Skeletal muscle tissue (tissue), 4 donors: ENCODE data around the gene TGDS. TPM values are rescaled to one million over a fixed set of nuclear protein-coding genes. Genes with fewer than 3 reads are reported as not detected.

Source experiments
- H3K27ac ChIP-seq: one replicate; pipeline ENCODE4 v1.7.0; 2013; ENCODE audit warnings: mild to moderate bottlenecking, low read depth, low read length, inconsistent platforms
- H3K27me3 ChIP-seq, 3 donors: one replicate each; pipeline ENCODE4 v1.7.0; 2013; ENCODE audit warnings: low read length in 3 of 3; ENCODE audit not compliant: control insufficient read depth in 3 of 3, insufficient read depth in 3 of 3
- H3K36me3 ChIP-seq, 3 donors: one replicate each; pipeline ENCODE4 v1.7.0; 2013; ENCODE audit warnings: low read length in 3 of 3; ENCODE audit not compliant: control insufficient read depth in 3 of 3, insufficient read depth in 3 of 3
- H3K4me1 ChIP-seq, 3 donors: one replicate each; pipeline ENCODE4 v1.7.0; 2013; ENCODE audit warnings: low read length in 3 of 3, mild to moderate bottlenecking in 3 of 3; ENCODE audit not compliant: control insufficient read depth in 3 of 3, insufficient read depth in 3 of 3
- H3K4me3 ChIP-seq, 3 donors: one replicate each; pipeline ENCODE4 v1.7.0; 2013; ENCODE audit warnings: low read length in 3 of 3
- H3K9ac ChIP-seq, 3 donors: one replicate each; pipeline ENCODE4 v1.7.0; 2013; ENCODE audit warnings: low read length in 3 of 3, mild to moderate bottlenecking in 3 of 3, moderate library complexity in 2 of 3, low read depth in 1 of 3
- H3K9me3 ChIP-seq, 3 donors: one replicate each; pipeline ENCODE4 v1.7.0; 2013; ENCODE audit warnings: low read length in 3 of 3; ENCODE audit not compliant: control insufficient read depth in 3 of 3
- total RNA-seq: library from RNA; depleted of rRNA; stranded (reverse); fragments of >200 nt; gene quantifications from one replicate; pipeline ENCODE4 v1.2.3, GENCODE V29; 2014
- donor health status: Osteomylitis.

The TGDS gene
- total RNA-seq, 1 donor from 2014 or later, result 12.0 TPM

GRCh38 chr13:94622344-94622743, 26.4 kb upstream of the TGDS start:
- H3K27me3 ChIP-seq, result no peaks in the 10 kb centered on the region
- H3K36me3 ChIP-seq, result peaks cover 5 to 13% (median 7%) of the 10 kb centered on the region in 3 donors
- no peaks in the 10 kb centered on the region for H3K9me3 ChIP-seq
- H3K27ac ChIP-seq, result no peak overlapping the region
- H3K4me1 ChIP-seq, result no peaks in the 10 kb centered on the region
- no peak overlapping the region for H3K4me3 ChIP-seq
- no peak overlapping the region for H3K9ac ChIP-seq

DNA sequence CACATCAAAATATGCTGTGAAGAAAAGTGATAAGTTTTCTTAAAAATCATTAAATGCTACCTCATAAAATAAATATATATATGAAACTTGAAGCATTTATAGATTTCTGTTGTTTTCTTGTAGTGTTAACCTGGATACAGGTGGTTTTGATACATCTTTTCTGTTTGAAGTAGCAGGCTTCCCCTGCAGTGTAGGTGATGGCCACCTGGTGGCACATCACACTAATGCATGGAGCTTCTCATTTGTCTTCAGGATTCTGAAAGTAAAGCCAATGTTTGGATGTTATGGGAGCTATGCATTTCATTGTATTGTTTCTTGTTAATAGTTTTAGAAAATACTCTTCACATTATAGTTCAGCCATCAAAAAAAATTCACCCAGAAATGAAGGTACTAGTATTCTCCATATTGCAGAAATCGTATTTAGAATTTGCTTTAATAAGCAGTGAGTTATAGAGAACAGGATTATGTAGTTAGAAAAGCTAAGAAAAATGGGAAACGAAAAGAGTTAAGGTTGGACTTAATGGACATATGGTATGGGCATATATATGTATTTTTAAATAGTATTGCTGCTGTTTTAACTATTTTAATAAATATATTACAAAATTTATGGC, 24.4 kb upstream of the TGDS start:
- H3K36me3 ChIP-seq, result peaks cover 5 to 13% (median 7%) of the 10 kb centered on the region in 3 donors
- H3K4me1 ChIP-seq, result no peaks in the 10 kb centered on the region
- no peak overlapping the region for H3K9ac ChIP-seq

GRCh38 chr13:94617389-94618000, 21.5 kb upstream of the TGDS start:
- Histone ChIP-seq H3K4me3 (no peak overlapping the region), H3K27ac (no peak overlapping the region), H3K27me3 (no peaks in the 10 kb centered on the region), H3K4me1 (no peaks in the 10 kb centered on the region), H3K9ac (no peak overlapping the region), H3K36me3 (peaks cover 0 to 4% (median 3%) of the 10 kb centered on the region in 3 donors), H3K9me3 (no peaks in the 10 kb centered on the region)

More for the DNA sequence above, 24.4 kb upstream of the TGDS start:
- Histone ChIP-seq H3K27ac (no peak overlapping the region), H3K4me3 (no peak overlapping the region), H3K27me3 (no peaks in the 10 kb centered on the region), H3K9me3 (no peaks in the 10 kb centered on the region)

GRCh38 chr13:94613051-94613450, 17.1 kb upstream of the TGDS start:
- H3K27ac ChIP-seq, result no peak overlapping the region
- H3K9me3 ChIP-seq, result no peaks in the 10 kb centered on the region
- no peak overlapping the region for H3K4me3 ChIP-seq
- H3K9ac ChIP-seq, result no peak overlapping the region
- H3K4me1 ChIP-seq, result no peaks in the 10 kb centered on the region
- H3K36me3 ChIP-seq, result no peaks in the 10 kb centered on the region
- no peaks in the 10 kb centered on the region for H3K27me3 ChIP-seq

GRCh38 chr13:94612050-94612449, 16.1 kb upstream of the TGDS start:
- Histone ChIP-seq H3K4me1 (no peaks in the 10 kb centered on the region), H3K9me3 (no peaks in the 10 kb centered on the region), H3K9ac (peak overlapping the region in 1 of 3 donors; percentile 24), H3K27ac (no peak overlapping the region), H3K36me3 (peaks cover 0 to under 1% (median 0%) of the 10 kb centered on the region in 3 donors), H3K4me3 (no peak overlapping the region), H3K27me3 (no peaks in the 10 kb centered on the region)

DNA sequence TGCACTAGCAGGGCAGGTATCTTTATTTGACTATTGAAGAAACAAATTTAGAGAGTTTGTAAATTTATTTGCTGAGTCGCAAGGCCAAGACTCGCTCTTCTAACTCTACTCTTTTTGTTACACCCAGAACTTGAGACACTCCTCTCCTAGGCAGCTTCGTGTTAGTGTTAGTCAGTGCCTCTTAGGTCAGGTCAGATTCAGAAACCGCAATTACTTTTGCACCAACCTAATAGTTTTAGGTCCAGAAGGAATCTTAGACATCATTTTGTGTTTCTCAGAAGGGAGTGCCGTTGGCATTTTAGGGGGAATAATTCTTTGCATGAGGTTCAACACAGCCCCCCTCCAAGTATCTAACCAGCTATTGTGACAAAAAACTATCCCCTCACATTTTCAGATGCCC, 14.5 kb upstream of the TGDS start:
- Histone ChIP-seq H3K9me3 (no peaks in the 10 kb centered on the region), H3K9ac (no peak overlapping the region), H3K27ac (no peak overlapping the region), H3K4me1 (no peaks in the 10 kb centered on the region), H3K27me3 (no peaks in the 10 kb centered on the region), H3K36me3 (peaks cover 0 to 7% (median 0%) of the 10 kb centered on the region in 3 donors), H3K4me3 (no peak overlapping the region)

DNA sequence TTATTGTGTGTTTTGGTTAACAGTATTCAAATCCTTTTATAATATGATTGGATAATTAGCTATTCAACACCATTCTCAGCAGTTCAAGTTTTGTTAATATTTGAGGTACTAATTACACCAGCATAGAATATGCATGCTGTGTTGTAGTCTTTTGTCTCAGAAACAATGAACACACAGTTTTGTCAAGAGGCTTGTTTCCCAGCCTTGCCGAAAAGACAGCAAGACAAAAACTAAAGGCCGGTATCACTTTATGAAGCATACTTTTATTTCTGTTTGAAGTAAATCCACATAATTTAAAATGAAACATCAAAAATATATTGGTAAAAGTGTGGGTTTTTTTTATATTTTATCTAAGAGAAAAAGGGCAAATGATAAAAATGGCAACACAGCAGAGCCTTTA, 13.2 kb upstream of the TGDS start:
- H3K36me3 ChIP-seq, result peaks cover 0 to 11% (median 0%) of the 10 kb centered on the region in 3 donors
- no peaks in the 10 kb centered on the region for H3K9me3 ChIP-seq
- no peak overlapping the region for H3K4me3 ChIP-seq
- no peaks in the 10 kb centered on the region for H3K27me3 ChIP-seq
- H3K9ac ChIP-seq, result peak overlapping the region in 1 of 3 donors; percentile 8
- H3K4me1 ChIP-seq, result no peaks in the 10 kb centered on the region
- no peak overlapping the region for H3K27ac ChIP-seq

DNA sequence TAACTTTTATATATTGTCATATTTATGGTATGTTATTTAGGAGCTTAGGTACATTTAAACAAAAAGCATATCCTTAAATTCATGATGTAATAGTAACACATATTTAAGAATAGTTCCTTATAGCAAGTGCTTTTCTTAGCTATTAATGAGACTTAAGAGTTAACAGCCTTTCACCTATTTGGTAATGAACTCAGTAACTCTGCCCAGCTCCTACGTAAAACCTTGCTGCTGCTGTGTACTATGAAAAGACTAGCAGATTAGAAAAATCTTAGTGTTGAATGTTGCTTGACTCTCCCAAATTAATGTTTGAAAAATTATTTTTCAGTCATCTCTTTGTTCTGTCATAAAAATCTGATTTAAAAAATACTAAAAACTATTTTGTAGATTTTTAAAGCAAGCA, 12.6 kb upstream of the TGDS start:
- no peak overlapping the region for H3K27ac ChIP-seq
- no peak overlapping the region for H3K4me3 ChIP-seq
- peaks cover 0 to 11% (median 0%) of the 10 kb centered on the region in 3 donors for H3K36me3 ChIP-seq

DNA sequence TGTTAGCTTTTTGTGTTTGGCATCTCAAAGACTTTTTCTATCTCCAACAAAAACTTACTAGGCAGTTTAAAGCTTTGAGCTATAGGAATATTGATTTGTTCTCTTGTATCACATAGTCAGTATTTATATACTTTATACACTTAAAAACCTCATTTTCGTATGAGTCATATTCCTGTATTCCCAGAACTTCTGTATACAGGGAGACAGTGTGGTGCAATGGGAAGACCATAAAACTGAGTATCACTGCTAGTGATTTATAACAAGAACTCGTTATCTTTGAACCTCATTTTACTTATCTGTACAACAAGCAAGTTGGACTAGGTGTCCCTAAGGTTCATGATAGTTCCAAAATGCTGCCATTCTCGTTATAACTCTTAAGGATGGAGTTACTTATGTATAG, 12.0 kb upstream of the TGDS start:
- Histone ChIP-seq H3K9me3 (no peaks in the 10 kb centered on the region), H3K4me3 (no peak overlapping the region), H3K4me1 (no peaks in the 10 kb centered on the region), H3K27me3 (no peaks in the 10 kb centered on the region), H3K27ac (no peak overlapping the region), H3K9ac (no peak overlapping the region), H3K36me3 (peaks cover 0 to 11% (median 0%) of the 10 kb centered on the region in 3 donors)

More for the DNA sequence above, 12.6 kb upstream of the TGDS start:
- Histone ChIP-seq H3K27me3 (no peaks in the 10 kb centered on the region), H3K9me3 (no peaks in the 10 kb centered on the region), H3K4me1 (no peaks in the 10 kb centered on the region), H3K9ac (peak overlapping the region in 2 of 3 donors; percentile 8 to 25)

- Histone ChIP-seq H3K36me3 (peaks cover 0 to 11% (median 0%) of the 10 kb centered on the region in 3 donors), H3K4me3 (no peak overlapping the region), H3K27ac (no peak overlapping the region), H3K9me3 (no peaks in the 10 kb centered on the region), H3K9ac (no peak overlapping the region), H3K4me1 (peaks cover 0 to 7% (median 0%) of the 10 kb centered on the region in 3 donors), H3K27me3 (no peaks in the 10 kb centered on the region)
These were observed 11.1 kb upstream of the TGDS start for GRCh38 chr13:94607056-94607455.
